Measurements from ENCODE around the gene ABR. TPM values are rescaled to one million over a fixed set of nuclear protein-coding genes. Genes with fewer than 3 reads are reported as not detected.

ABR gene
- total RNA-seq, 1 experiment from 2014 or later: 78.3 TPM

GRCh38 chr17:1222321-1222720, 42.5 kb upstream of the ABR start:
- no peak for TF ChIP-seq CTCF (IDR thresholded peaks at IDR 0.05; ENCODE audit: insufficient read depth in 1 of 2, low read depth in 1 of 2, low read length in 1 of 2, severe bottlenecking in 1 of 2, unreplicated experiment in 1 of 2)
- Histone ChIP-seq H3K9me3 (no peaks in the 10 kb centered on the region), H3K27me3 (replicated peaks; ENCODE audit: control insufficient read depth, insufficient read depth, low read length) (no peaks in the 10 kb centered on the region), H3K36me3 (ENCODE audit: control insufficient read depth, insufficient read depth, low read length) (no peaks in the 10 kb centered on the region; the same call in 1 of the 2 replicates), H3K4me1 (peaks cover 16% of the 10 kb centered on the region), H3K4me3 (ENCODE audit: low read depth, low read length) (no peak overlapping the region)
- no peak overlapping the region for H3K27ac Mint-ChIP-seq (ENCODE audit: unreplicated experiment)
- ChIA-PET CTCF (no interaction called here), POLR2A (no interaction called here)
- peaks cover 27% of the 10 kb centered on the region for H3K4me1 Mint-ChIP-seq (ENCODE audit: low read depth, unreplicated experiment)
- H3K27me3 Mint-ChIP-seq (ENCODE audit: insufficient read depth, unreplicated experiment): no peaks in the 10 kb centered on the region
- peaks cover 19% of the 10 kb centered on the region for H3K36me3 Mint-ChIP-seq (ENCODE audit: insufficient read depth, unreplicated experiment)
- no TSS peak for BruUV-seq (replicated peaks)
- intact Hi-C loops (cut with micrococcal nuclease; ENCODE audit: unreplicated experiment): no loop called here
- H3K4me3 Mint-ChIP-seq (ENCODE audit: unreplicated experiment): no peak overlapping the region
- no peaks in the 10 kb centered on the region for H3K9me3 Mint-ChIP-seq (ENCODE audit: unreplicated experiment)
- no peak for DNase-seq

GRCh38 chr17:1221209-1221608, 41.4 kb upstream of the ABR start:
- POLR2A ChIA-PET: no interaction called here
- Histone ChIP-seq H3K4me1 (peaks cover 21% of the 10 kb centered on the region), H3K4me3 (ENCODE audit: low read depth, low read length) (no peak overlapping the region), H3K36me3 (ENCODE audit: control insufficient read depth, insufficient read depth, low read length) (no peaks in the 10 kb centered on the region), H3K9me3 (no peaks in the 10 kb centered on the region), H3K27me3 (replicated peaks; ENCODE audit: control insufficient read depth, insufficient read depth, low read length) (no peaks in the 10 kb centered on the region)
- no peak for DNase-seq
- no TSS peak for BruUV-seq (replicated peaks)
- CTCF ChIA-PET: interaction anchor here (0.5 kb wide), 1 partner anchor 182 kb away, joined by 3 read pairs; no protein-coding TSS in a partner anchor
- H3K27me3 Mint-ChIP-seq (ENCODE audit: insufficient read depth, unreplicated experiment): no peaks in the 10 kb centered on the region
- intact Hi-C loops (cut with micrococcal nuclease; ENCODE audit: unreplicated experiment): no loop called here
- no peak overlapping the region for H3K4me3 Mint-ChIP-seq (ENCODE audit: unreplicated experiment)
- no peaks in the 10 kb centered on the region for H3K9me3 Mint-ChIP-seq (ENCODE audit: unreplicated experiment)
- no peak for TF ChIP-seq CTCF (IDR thresholded peaks at IDR 0.05; ENCODE audit: insufficient read depth in 1 of 2, low read depth in 1 of 2, low read length in 1 of 2, severe bottlenecking in 1 of 2, unreplicated experiment in 1 of 2)
- peaks cover 23% of the 10 kb centered on the region for H3K4me1 Mint-ChIP-seq (ENCODE audit: low read depth, unreplicated experiment)
- H3K27ac Mint-ChIP-seq (ENCODE audit: unreplicated experiment): peak overlapping the region; percentile 22
- peaks cover 19% of the 10 kb centered on the region for H3K36me3 Mint-ChIP-seq (ENCODE audit: insufficient read depth, unreplicated experiment)

GRCh38 chr17:1220346-1220745, 40.6 kb upstream of the ABR start:
- no peaks in the 10 kb centered on the region for H3K27me3 Mint-ChIP-seq (ENCODE audit: insufficient read depth, unreplicated experiment)

More at GRCh38 chr17:1220346-1220745, 40.6 kb upstream of the ABR start:
- POLR2A ChIA-PET: no interaction called here
- DNase-seq: no peak
- Mint-ChIP-seq H3K36me3 (ENCODE audit: insufficient read depth, unreplicated experiment) (peaks cover 19% of the 10 kb centered on the region), H3K9me3 (ENCODE audit: unreplicated experiment) (no peaks in the 10 kb centered on the region), H3K4me3 (ENCODE audit: unreplicated experiment) (no peak overlapping the region), H3K4me1 (ENCODE audit: low read depth, unreplicated experiment) (peaks cover 23% of the 10 kb centered on the region), H3K27ac (ENCODE audit: unreplicated experiment) (no peak overlapping the region)
- no peaks in the 10 kb centered on the region for H3K9me3 ChIP-seq
- CTCF ChIA-PET: no interaction called here
- H3K36me3 ChIP-seq (ENCODE audit: control insufficient read depth, insufficient read depth, low read length): no peaks in the 10 kb centered on the region
- H3K4me1 ChIP-seq: peaks cover 23% of the 10 kb centered on the region
- no peaks in the 10 kb centered on the region for H3K27me3 ChIP-seq (replicated peaks; ENCODE audit: control insufficient read depth, insufficient read depth, low read length)
- BruUV-seq (replicated peaks): no TSS peak
- no peak for TF ChIP-seq CTCF (IDR thresholded peaks at IDR 0.05; ENCODE audit: insufficient read depth in 1 of 2, low read depth in 1 of 2, low read length in 1 of 2, severe bottlenecking in 1 of 2, unreplicated experiment in 1 of 2)
- no peak overlapping the region for H3K4me3 ChIP-seq (ENCODE audit: low read depth, low read length)
- intact Hi-C loops (cut with micrococcal nuclease; ENCODE audit: unreplicated experiment): no loop called here

Data from Caco-2 (cell line).